NT2/D1 (cell line): Measurements from ENCODE around the gene ADAMTS16.

ENCODE experiments used
- DNase-seq: peaks from one replicate; pipeline ENCODE4 v3.0.0-alpha.2; 2011; ENCODE audit warnings: low read depth, low spot score
- H3K27me3 ChIP-seq: 2 replicates; pipeline ENCODE4 v1.6.0; 2011; ENCODE audit warnings: mild to moderate bottlenecking; ENCODE audit not compliant: insufficient read length, insufficient read depth
- H3K36me3 ChIP-seq: 2 replicates; pipeline ENCODE4 v1.6.1; 2011; ENCODE audit warnings: mild to moderate bottlenecking, low read length, mixed read lengths; ENCODE audit not compliant: insufficient read depth, insufficient read length
- H3K4me1 ChIP-seq: 2 replicates; pipeline ENCODE4 v1.5.1; 2011; ENCODE audit not compliant: insufficient read depth, insufficient read length
- H3K4me3 ChIP-seq: 2 replicates; pipeline ENCODE4 v1.5.1; 2011; ENCODE audit warnings: low read depth; ENCODE audit not compliant: insufficient read length
- H3K9ac ChIP-seq: 2 replicates; pipeline ENCODE4 v1.6.0; 2011; ENCODE audit warnings: low read depth; ENCODE audit not compliant: insufficient read length
- H3K9me3 ChIP-seq: 2 replicates; pipeline ENCODE4 v1.5.1; 2011; ENCODE audit warnings: mild to moderate bottlenecking, low read length; ENCODE audit not compliant: insufficient read depth
- SUZ12 ChIP-seq: IDR thresholded peaks from 2 replicates; pipeline ENCODE4 v1.6.1; 2011; ENCODE audit not compliant: insufficient read length, insufficient read depth; ENCODE audit errors: extremely low read depth
- YY1 ChIP-seq: IDR thresholded peaks from 2 replicates; pipeline ENCODE4 v1.6.1; 2011; ENCODE audit not compliant: insufficient read length, insufficient read depth
- ZNF274 ChIP-seq: IDR thresholded peaks from 2 replicates; pipeline ENCODE4 v1.6.1; 2011; ENCODE audit warnings: mild to moderate bottlenecking, low read depth, low read length

ADAMTS16 gene

GRCh38 chr5:5145651-5146529 lies 5.8 kb downstream of the ADAMTS16 start:
- H3K27me3 ChIP-seq, result peaks cover 7% of the 10 kb centered on the region
- no peaks in the 10 kb centered on the region for H3K36me3 ChIP-seq
- H3K9me3 ChIP-seq, result 0 out of 2 replicates have a peak, but pooled peaks cover 10% of the 10 kb centered on the region
- no peak for DNase-seq
- peaks cover 3% of the 10 kb centered on the region for H3K4me1 ChIP-seq
- TF ChIP-seq SUZ12, result no peak
- TF ChIP-seq YY1, result no peak
- TF ChIP-seq ZNF274, result no peak
- H3K9ac ChIP-seq, result no peak overlapping the region
- no peak overlapping the region for H3K4me3 ChIP-seq

- H3K4me3 ChIP-seq, result no peak overlapping the region
- no peaks in the 10 kb centered on the region for H3K27me3 ChIP-seq
- H3K36me3 ChIP-seq, result no peaks in the 10 kb centered on the region
- no peak overlapping the region for H3K9ac ChIP-seq
- H3K4me1 ChIP-seq, result no peaks in the 10 kb centered on the region
- no peak for DNase-seq
- 0 out of 2 replicates have a peak, but pooled peaks cover 10% of the 10 kb centered on the region for H3K9me3 ChIP-seq
- TF ChIP-seq YY1, result no peak
- TF ChIP-seq ZNF274, result no peak
- no peak for TF ChIP-seq SUZ12
Observed at GRCh38 chr5:5146530-5147160, 6.5 kb downstream of the ADAMTS16 start.

GRCh38 chr5:5149154-5149553 lies 9.0 kb downstream of the ADAMTS16 start:
- H3K4me1 ChIP-seq, result no peaks in the 10 kb centered on the region
- H3K4me3 ChIP-seq, result no peak overlapping the region
- 0 out of 2 replicates have a peak, but pooled peaks cover 10% of the 10 kb centered on the region for H3K9me3 ChIP-seq
- no peaks in the 10 kb centered on the region for H3K27me3 ChIP-seq
- no peak overlapping the region for H3K9ac ChIP-seq
- TF ChIP-seq SUZ12 (no peak), YY1 (no peak)
- DNase-seq, result no peak
- H3K36me3 ChIP-seq, result no peaks in the 10 kb centered on the region

DNA sequence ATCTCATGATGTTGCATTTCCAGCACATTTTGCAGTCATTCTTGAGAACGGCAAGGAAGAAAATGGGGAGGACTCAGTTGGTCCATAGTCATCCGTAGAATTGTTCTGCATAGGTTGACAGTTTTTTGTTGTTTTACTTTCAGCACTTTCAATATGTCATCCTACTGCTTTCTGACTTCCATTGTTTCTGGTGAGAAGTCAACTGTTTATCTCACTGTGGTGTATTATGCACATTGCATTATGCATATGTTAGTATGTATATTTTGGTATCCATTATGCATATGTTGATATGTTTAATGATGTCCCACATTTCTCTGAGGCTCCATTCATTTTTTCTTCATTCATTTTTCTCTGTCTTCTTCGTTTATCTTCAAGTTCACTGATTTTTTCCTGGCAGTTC lies 10.5 kb downstream of the ADAMTS16 start:
- TF ChIP-seq ZNF274, result no peak
- TF ChIP-seq YY1, result no peak
- no peak for TF ChIP-seq SUZ12
- no peaks in the 10 kb centered on the region for H3K4me1 ChIP-seq
- no peaks in the 10 kb centered on the region for H3K27me3 ChIP-seq
- no peak overlapping the region for H3K9ac ChIP-seq
- no peak overlapping the region for H3K4me3 ChIP-seq
- H3K36me3 ChIP-seq, result no peaks in the 10 kb centered on the region
- H3K9me3 ChIP-seq, result 0 out of 2 replicates have a peak, but pooled peaks cover 10% of the 10 kb centered on the region
- DNase-seq, result no peak

GRCh38 chr5:5154733-5155132 lies 14.6 kb downstream of the ADAMTS16 start:
- no peaks in the 10 kb centered on the region for H3K4me1 ChIP-seq
- no peak overlapping the region for H3K4me3 ChIP-seq
- H3K9me3 ChIP-seq, result 0 out of 2 replicates have a peak, but pooled peaks cover 10% of the 10 kb centered on the region
- DNase-seq, result no peak
- no peak for TF ChIP-seq ZNF274
- no peak for TF ChIP-seq YY1
- TF ChIP-seq SUZ12, result no peak
- no peaks in the 10 kb centered on the region for H3K27me3 ChIP-seq
- no peaks in the 10 kb centered on the region for H3K36me3 ChIP-seq
- no peak overlapping the region for H3K9ac ChIP-seq

DNA sequence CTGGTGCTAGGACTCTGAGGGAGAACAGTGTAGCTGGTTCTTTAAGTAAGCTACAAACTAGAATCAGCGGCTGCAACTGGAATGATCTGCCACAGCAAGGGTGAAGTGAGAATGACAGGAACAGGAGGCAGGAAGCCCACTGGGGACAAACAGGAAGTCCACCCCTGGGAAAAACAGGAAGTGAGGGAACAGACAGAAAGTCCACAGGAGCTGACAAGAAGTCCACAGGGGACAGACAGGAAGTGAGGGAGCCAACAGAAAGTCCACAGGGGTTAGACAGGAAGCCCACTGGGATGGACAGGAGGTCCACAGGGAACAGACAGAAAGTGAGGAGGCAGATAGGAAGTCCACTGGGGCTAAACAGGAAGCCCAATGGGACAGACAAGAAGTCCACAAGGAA lies 15.5 kb downstream of the ADAMTS16 start:
- Histone ChIP-seq H3K27me3 (no peaks in the 10 kb centered on the region), H3K4me3 (no peak overlapping the region)

More for the DNA sequence above, 15.5 kb downstream of the ADAMTS16 start:
- TF ChIP-seq ZNF274, result no peak
- no peak for TF ChIP-seq SUZ12
- TF ChIP-seq YY1, result no peak
- no peak for DNase-seq
- Histone ChIP-seq H3K36me3 (no peaks in the 10 kb centered on the region), H3K4me1 (no peaks in the 10 kb centered on the region), H3K9me3 (0 out of 2 replicates have a peak, but pooled peaks cover 3% of the 10 kb centered on the region), H3K9ac (no peak overlapping the region)
